KG1 (cell line): Measurements from ENCODE around the gene ALDH1L1.
"Not testable (repeated sequence)": the region's sequence is repeated elsewhere in the genome, so short reads cannot be mapped to it uniquely, and the experiment has no call there.

Experiments used
- DNase-seq: peaks from one replicate; lab custom pipeline; 2025; lab: John Stamatoyannopoulos, UW

Gene ALDH1L1

DNA sequence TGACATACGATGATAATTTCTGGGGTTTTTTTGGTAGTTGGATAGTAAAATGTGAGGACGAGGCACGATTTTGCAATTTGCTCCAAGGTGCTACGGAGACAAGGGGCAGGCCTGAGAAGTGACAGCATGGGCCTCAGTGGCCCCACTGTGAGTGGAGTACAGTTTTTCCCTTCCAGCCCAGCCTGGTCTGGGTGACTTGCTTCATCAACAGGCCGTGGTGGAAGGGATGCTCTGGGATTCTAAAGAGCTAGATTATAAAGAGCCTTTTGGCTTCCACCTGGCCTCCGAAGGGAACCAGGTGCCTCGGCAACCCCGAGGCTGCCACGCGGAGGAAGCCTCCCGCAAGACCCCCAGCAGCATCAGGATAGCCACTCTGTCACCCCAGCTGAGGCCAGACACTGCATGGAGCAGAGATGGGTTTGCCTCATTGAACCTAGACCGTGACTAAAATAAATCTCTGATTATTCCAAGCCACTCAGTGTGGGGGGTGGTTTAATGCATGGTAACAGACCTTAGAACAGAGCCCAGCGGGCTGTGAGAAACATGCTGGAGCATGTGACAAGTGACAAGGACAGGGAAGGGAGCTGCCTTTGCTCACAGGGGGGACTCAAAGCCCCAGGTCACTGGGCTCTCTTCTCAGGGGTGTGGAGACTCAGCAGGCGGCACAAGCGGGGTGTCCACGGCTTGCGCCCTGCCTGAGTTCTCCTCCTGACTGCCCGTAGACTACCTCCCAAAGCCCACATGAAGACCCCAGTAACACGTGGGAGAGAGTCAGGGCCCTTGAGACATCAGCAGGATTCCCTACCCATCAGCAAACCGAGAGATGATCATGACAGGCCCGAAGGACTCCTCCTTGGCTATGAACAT lies 73.8 kb downstream of the ALDH1L1 start:
- DNase-seq = no peak

DNA sequence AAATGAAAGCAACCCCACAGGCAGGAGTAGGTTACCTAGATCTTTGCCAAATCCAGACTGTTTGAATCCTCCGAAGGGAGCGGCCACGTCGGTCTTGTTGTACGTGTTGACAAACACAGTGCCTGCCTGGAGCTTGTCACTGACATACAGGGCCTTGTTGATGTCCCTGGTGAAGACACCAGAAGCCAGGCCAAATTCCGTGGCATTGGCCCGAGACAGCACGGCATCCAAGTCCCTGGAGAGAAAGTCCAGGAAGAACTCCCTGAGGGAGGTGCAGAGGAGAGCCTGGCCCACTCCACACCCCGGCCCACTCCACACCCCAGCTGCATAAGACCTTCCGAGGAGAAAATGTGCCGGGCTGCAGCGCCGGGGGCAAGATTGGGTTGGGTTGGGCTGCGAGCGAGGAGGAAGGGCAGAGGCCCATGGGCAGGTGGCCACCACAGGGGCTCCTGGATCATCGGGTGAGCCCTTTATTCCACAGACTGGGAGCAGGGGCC lies 74.6 kb downstream of the ALDH1L1 start:
- no peak for DNase-seq

DNA sequence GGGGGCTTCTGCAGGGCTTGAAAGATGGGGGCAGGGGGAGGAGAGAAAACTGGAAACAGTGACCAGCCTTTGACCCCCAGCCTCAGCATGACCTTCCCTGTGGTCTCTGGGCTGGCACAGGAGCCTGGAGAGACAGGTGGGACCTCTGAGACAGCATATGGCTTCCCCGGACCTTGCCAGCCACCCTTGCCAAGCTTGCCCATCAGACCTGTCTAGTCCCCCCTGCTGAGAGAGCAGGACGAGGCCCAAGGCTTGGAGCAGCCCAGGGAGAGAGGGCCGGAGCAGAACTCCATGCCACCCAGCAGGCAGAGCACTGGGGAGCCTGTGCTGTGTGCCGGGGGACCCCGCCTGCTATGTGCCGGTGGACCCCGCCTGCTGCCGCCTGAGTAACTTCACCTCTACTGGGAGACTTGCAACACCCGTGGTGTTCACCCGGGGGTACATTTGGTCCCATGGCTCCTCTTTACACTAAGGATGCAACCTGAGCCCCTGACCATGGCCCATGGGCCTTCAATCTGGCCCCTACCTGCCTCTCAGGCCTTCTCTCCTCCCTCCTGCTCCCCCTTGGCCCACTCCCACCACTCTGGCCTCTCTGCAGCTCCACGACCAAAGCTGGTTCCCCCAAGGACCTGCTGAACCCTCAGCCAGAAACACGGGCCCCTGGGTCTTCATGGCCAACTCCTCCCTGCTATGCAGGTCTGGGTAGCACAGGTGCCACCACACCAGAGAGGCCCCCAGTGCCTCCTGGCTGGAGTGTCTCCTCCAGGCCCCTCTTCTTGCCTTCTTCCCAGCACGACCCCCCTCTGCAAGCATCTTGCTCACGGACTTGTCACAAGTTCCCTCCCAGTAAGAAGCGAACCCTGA lies 75.4 kb downstream of the ALDH1L1 start:
- no peak for DNase-seq

GRCh38 chr3:126104028-126104635 lies 76.3 kb downstream of the ALDH1L1 start:
- DNase-seq = no peak

- DNase-seq = no peak
Measured at GRCh38 chr3:126103121-126104027, 77.0 kb downstream of the ALDH1L1 start.

- no peak for DNase-seq
Measured at GRCh38 chr3:126102530-126102951, 77.8 kb downstream of the ALDH1L1 start.

DNA sequence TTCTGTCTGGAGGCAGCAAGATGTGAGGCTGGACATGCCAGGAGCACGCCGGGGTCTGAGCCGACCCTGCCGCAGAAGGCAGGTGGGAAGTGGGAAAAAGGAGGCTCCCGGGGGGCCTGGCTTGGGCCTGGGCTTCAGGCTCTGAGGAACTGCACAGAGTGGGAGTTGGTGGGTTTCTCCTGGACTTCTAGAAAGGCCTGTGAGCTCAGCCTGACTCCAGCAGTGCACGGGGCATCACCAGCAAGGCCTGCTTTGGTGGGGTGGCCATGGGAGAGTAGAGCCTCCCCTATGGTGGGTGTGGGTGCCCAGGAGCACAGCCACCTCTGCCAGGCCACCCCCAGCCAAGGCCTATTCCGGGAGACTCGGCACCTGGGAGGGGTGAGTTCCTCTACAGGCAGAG lies 78.4 kb downstream of the ALDH1L1 start:
- DNase-seq = no peak

DNA sequence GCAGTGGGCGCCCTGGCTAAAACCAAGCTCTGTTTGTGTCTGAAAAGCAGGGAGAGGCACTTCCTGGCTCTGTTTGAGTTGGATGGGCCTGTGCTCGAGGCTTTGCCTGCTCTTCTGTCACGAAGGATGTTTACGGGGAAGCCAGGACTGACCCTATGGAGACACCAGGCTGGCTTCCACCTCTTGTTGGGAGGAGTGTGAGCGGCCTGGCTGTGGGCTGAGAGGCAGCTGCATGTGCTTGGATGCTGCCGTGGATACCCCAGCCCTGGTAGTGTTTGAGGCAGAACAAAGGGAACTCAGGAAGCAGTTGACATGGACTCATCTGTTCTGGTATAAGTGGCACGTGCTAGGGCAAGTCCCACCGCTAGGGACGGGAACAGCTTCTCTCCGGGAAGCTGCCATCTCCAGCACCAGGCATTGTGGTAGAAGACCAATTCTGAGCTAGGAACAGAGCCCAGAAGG lies 78.8 kb downstream of the ALDH1L1 start:
- no peak for DNase-seq

GRCh38 chr3:126100634-126101301 lies 79.6 kb downstream of the ALDH1L1 start:
- DNase-seq = no peak

GRCh38 chr3:126100269-126100633 lies 80.1 kb downstream of the ALDH1L1 start:
- DNase-seq = no peak

DNA sequence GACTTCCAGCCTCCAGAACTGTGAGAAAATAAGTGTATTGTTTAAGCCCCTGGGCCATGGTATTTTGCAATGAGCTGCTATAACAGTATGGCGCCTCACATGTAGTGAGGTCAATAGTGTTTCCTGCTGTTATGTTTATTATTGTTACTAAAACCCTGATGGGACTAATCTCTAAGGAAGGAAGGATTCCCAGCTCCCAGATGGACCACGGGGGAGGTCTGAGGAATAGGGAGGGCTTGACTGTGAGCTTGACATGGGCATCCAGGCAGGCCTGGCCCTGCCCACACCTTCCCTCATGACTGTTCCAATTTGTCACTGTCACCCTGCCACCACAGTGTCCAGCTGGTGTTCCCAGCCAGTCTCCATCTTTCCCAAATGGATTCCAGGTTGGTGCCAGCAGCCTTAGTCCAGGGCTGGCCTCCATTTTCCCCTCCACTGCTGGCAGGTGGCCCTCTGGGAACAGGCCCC lies 82.0 kb downstream of the ALDH1L1 start:
- DNase-seq = no peak

DNA sequence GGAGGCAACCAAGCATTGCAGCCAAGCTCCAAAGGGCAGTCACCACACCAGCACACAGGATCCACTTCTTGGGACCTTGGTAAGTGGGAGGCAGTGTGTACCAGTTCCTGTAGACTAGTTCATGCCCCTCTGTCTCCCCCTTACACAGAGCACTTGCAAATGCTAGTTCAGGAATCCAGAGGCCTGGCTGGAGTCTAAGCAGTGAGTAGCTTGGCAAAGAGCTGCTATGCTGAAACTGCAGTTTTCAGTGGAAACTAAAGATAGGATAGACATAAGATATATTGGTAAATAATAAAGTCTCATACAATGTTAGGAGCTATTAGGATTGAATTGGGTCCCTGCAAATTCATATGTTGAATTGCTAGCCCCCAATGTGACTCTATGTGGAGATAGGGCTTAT lies 82.6 kb downstream of the ALDH1L1 start:
- no peak for DNase-seq

- DNase-seq = not testable (repeated sequence)
Measured at GRCh38 chr3:126096274-126096673, 84.1 kb downstream of the ALDH1L1 start.

- DNase-seq = not testable (repeated sequence)
Measured at GRCh38 chr3:126092128-126092527, 88.3 kb downstream of the ALDH1L1 start.

DNA sequence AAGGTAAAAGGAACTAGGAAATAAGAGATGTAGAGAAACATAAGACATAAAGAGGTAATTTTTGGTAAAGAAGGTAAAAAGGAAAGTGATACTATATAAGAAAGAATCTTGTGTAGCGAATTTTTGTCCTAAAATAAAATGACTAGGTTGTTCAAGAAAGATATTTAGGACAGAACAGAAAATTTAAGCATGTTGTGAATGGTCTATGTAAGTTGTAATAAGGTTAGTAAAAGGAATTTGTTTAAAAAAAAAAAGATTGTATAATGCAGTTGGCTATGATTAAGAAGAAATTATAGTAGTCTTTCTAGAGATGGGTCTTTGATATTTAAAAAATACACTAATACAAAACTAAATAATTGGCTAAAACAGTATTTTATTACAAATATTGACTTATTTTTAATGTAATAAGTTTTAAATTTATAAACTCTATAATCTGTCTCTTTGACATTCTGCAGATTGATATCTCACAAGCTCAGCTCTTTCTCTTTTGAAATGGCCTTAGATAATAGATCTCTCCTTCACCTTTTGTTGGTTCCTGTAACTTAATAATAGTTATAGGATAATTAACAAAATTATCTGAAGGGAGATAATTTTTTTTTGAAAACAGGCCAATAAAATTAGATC lies 92.7 kb downstream of the ALDH1L1 start:
- DNase-seq = no peak

- no peak for DNase-seq
Measured at GRCh38 chr3:126085841-126086240, 94.5 kb downstream of the ALDH1L1 start.

DNA sequence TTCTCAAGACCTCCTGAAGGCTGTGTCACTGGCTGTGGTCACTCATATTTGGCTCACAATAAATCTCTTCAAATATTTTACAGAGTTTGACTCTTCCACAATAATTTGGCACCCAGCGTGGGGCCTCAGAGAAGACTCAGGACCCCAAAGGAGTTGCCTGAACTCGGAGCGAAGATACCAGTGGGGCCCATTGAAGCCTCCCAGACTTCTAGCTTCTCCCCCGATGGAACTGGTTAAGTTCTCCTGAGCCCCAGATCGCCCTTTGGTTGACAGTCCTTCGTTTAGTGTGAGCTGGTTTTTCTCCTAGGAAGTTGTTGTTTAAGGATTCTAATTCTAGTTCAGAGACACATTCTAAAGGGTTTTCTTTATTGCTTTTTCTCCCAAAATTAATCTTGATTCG lies 95.1 kb downstream of the ALDH1L1 start:
- DNase-seq = no peak

GRCh38 chr3:126084768-126085180 lies 95.6 kb downstream of the ALDH1L1 start:
- no peak for DNase-seq

DNA sequence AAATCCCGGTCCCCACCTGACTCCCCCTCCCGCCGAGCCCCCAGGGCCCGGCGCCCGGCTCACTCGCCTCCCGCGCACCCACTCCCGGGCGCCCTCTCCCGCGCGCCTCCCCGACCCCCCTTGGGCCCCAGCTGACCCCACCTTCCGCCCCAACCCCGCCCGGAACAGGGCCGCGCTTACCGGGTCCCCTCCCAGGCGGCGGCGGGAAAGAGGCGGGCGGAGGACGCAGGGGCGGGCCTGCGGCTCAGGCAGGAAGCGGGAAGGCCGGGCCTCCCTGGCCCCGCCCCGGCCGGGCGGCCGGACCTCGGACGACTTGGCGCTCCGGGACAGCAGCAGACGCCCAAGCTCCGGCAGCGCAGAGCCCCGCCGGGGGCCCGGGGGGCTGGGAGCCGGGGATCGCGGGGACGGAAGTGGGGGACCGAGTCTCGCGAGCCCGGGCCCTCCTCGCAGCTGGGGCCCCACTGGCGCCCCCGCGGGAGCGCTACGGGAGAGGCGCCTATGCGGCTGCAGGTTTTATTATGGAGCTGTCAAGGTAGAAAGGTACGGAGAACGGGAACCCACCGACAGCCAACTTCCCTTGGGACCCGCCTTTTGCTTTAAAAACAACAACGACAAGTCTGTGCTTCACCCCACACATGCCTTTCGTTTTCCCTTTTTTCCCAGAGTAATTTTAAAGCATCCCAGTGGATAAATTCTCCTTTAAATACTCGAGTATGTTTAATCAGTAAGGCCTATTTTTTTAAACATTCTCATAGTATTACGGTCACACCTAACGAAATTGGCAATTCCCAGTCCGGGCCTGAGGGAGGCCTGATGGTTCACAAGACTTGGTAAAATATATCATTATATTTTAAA lies 96.2 kb downstream of the ALDH1L1 start, which contains the start of gene SLC41A3:
Gene SLC41A3, minus strand, starts transcription at position 212 of the 855 bp plus-strand sequence. CDS start 15,905 bp downstream, outside the sequence.
- DNase-seq = peak; percentile 66
